Activated naive CD8-positive, alpha-beta T cell treated with anti-CD3 and anti-CD28 coated beads, Interleukin-2, amount 50 U/mL, for 24 hours (primary cell): ENCODE results near the gene MEAK7.

Experiments
- ATAC-seq: fragments of 150-1000 bp; cut with Tn5 transposase; one replicate; pipeline ENCODE4 v1.10.0; 2021
- DNase-seq: peaks from one replicate; pipeline ENCODE4 v3.0.0; 2021
- H3K27ac Mint-ChIP-seq: one replicate; pipeline ENCODE4 v1.8.0; 2021; ENCODE audit warnings: mild to moderate bottlenecking, mixed read lengths
- H3K27me3 Mint-ChIP-seq: one replicate; pipeline ENCODE4 v1.8.0; 2021; ENCODE audit warnings: mixed read lengths
- H3K36me3 Mint-ChIP-seq: one replicate; pipeline ENCODE4 v1.8.0; 2021; ENCODE audit warnings: low read depth, mixed read lengths
- H3K4me1 Mint-ChIP-seq: one replicate; pipeline ENCODE4 v1.8.0; 2021; ENCODE audit warnings: mixed read lengths
- H3K4me3 Mint-ChIP-seq: one replicate; pipeline ENCODE4 v1.8.0; 2021; ENCODE audit warnings: mild to moderate bottlenecking, moderate library complexity, mixed read lengths
- H3K9me3 Mint-ChIP-seq: one replicate; pipeline ENCODE4 v1.8.0; 2021; ENCODE audit warnings: mixed read lengths

The MEAK7 gene

DNA sequence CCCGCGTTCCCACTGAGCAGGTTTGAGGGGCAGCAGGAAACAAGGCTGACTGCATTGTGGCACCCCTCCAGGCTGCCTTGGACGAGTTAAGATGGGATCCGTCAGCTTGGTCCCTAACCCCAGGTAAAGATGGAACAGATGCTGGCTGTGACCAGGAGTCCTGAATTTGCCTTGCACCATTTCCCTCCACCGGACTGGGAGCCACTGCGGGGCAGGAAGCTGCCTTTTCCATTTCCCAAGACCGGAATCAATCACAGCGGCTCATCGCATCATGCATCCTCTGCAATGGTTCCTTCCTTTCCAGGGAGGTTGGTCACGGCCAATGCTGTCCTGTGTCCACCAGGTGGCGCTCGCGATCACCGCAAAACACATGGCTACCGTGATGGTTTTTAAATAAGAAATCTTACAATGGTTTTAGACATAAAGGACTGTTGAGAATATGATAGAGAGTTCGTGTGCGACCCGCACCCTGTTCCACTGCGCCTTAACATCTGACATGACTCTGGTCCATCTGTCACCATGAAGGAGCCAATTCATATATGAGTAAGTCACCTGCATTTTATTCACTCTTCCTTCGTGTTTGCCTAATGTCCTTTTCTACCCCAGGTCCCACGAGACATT lies 6.8 kb upstream of the MEAK7 start:
- peak; percentile 87 for DNase-seq
- Mint-ChIP-seq H3K27me3 (no peaks in the 10 kb centered on the region), H3K4me3 (no peak overlapping the region), H3K36me3 (no peaks in the 10 kb centered on the region), H3K9me3 (no peaks in the 10 kb centered on the region), H3K27ac (peak overlapping the region; percentile 70), H3K4me1 (peaks cover 68% of the 10 kb centered on the region)
- ATAC-seq, result peak; percentile 13

DNA sequence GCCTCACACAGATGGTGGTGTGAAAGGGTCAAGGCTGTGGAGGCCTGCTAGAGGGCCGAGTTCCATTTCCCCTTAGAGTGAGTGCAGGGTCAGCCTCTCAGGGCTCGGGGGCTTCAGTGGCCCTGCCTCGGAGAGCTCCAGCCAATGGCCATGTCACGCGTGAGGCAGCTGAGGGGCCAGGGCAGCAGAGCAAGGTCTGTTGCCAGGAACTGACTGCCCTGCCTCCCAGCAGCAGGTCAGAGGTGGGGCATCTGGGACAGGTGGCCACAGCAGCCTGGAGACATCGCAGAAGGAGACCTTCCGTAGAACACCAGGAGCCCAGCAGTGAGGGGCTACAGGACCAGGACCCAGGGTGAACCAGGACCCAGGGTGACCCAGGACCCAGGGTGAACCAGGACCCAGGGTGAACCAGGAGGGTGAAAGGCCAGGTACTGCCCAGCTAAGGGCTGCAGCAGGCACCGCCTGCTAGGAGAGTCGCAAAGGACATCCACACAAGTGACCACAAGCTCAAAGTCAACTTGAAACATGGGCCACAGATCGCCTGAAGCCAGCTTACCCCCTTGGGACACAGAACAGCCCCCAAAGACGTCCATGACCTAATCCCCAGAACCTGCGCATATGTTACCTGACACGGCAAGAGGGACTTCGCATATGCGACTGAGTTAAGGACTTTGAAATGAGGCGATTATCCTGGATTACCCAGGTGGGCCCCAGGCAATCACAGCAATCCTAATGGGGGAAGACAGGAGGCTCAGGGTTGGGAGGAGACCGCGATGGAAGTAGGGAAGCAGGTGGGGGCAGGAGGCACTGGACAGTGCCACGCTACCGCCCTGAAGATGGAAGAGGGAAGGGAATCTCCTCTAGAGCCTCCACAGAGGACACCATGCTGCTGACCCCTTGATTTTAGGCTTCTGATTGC lies 4.8 kb upstream of the MEAK7 start:
- Mint-ChIP-seq H3K27ac (peak overlapping the region; percentile 19), H3K9me3 (no peaks in the 10 kb centered on the region), H3K36me3 (no peaks in the 10 kb centered on the region), H3K4me1 (peaks cover 68% of the 10 kb centered on the region), H3K27me3 (no peaks in the 10 kb centered on the region), H3K4me3 (no peak overlapping the region)
- DNase-seq, result no peak
- ATAC-seq, result no peak

DNA sequence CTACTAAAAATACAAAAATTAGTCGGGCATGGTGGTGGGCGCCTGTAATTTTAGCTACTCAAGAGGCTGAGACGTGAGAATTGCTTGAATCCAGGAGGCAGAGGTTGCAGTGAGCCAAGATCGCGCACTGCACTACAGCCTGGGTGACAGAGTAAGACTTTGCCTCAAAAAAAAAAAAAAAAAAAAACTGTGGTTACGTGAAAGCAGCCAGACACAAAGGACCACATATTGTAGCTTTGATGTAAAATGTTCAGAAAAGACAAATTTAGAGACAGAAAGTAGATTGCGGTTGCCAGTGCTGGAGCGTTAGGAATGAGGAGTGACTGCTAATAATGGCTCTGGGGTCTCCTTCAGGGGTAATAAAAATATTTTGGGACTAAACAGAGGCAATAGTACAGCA lies 4.0 kb upstream of the MEAK7 start:
- Mint-ChIP-seq H3K4me3 (no peak overlapping the region), H3K36me3 (no peaks in the 10 kb centered on the region), H3K27me3 (no peaks in the 10 kb centered on the region), H3K9me3 (no peaks in the 10 kb centered on the region), H3K4me1 (peaks cover 62% of the 10 kb centered on the region), H3K27ac (no peak overlapping the region)
- ATAC-seq, result no peak
- DNase-seq, result no peak

DNA sequence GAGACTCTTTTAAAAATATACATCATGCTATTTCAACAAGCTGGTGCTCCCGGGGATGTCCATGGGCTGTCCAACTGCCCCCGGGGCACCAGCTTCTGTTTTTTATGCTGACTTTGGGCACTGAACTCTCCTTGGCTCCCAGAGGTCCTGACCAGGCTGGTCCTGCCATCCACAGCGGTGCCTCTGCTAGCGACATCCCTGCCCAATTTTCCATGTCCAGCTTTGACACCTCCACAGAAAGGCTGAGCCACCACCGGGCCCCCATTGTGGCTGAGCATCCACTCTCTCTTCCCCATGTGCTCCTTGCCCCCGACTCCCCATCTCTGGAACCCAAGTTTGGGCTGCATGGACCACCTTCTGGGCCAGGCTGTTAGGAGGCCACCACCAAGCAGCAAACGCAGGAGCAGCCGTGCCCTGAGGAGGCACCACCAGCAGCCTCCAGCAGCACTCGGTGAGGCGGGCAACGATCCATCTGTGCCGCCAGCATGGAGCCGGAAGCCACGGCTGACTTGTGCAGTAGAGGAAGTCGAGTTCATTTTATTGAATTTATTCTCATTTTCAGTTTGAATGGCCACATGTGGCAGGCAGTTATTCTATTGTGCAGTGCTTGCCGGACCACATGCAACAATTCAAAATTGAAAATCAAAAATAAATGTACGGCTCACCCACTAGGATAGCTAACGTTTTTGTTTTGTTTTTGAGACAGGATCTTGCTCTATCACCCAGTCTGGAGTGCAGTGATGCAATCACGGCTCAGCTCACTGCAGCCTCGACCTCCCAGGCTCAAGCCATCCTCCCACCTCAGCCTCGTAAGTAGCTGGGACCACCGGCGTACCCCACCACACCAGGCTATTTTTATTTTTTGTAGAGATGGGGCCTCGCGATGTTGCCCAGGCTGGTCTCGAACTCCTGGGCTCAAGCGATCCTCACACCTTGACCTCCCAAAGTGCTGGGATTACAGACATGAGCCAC lies 2.8 kb upstream of the MEAK7 start:
- H3K27ac Mint-ChIP-seq, result no peak overlapping the region
- DNase-seq (no peak), ATAC-seq (no peak)
- no peaks in the 10 kb centered on the region for H3K9me3 Mint-ChIP-seq
- no peaks in the 10 kb centered on the region for H3K27me3 Mint-ChIP-seq
- H3K36me3 Mint-ChIP-seq, result no peaks in the 10 kb centered on the region
- peaks cover 54% of the 10 kb centered on the region for H3K4me1 Mint-ChIP-seq
- H3K4me3 Mint-ChIP-seq, result peak overlapping the region; percentile 27

DNA sequence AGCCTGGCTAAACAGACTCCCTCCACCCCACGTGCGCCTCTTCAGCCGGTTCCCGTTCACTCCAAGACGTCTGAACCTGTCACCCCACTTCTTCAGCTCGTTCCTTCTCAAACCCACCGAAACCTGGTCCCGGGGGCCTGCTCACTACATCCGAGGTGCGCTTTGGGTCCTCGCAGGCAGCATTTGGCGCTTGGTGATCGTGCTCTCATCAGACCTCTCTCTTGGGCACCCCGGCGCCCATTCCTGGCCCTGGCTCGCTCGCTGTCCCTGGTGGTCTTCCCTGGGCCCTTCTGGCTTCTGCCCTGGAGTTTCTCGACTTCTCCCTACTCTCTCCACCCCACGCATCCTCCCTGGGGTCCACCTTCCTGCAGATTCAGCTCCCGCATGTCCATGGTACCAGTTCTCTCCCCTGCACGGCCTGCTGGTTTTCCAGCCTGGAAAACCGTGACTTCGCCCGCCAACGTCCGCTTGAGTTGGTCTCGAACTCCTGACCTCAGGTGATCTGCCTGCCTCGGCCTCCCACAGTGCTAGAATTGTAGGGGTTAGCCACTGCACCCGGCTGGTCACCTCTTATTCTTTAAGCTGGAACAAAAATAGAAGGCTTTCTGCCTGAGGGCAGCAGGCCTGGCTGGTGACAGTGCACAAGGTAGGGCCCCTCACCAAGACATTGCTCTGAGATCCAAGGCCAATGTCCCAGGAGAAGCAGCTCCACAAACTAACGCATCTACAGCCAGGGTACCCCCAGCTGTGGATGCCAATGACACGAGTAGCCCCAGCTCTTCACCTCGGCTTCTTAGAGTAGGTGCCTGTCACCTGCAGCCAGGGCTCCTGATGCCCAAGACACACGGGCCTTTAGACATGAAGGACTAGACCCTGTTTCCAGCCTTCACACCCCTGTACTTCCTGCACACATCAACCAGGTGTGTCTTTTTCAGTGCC lies 1.1 kb upstream of the MEAK7 start:
- peaks cover 44% of the 10 kb centered on the region for H3K4me1 Mint-ChIP-seq
- ATAC-seq (no peak), DNase-seq (no peak)
- H3K27ac Mint-ChIP-seq, result peak overlapping the region; percentile 87
- no peaks in the 10 kb centered on the region for H3K9me3 Mint-ChIP-seq
- no peaks in the 10 kb centered on the region for H3K27me3 Mint-ChIP-seq
- H3K36me3 Mint-ChIP-seq, result no peaks in the 10 kb centered on the region
- peak overlapping the region; percentile 88 for H3K4me3 Mint-ChIP-seq

DNA sequence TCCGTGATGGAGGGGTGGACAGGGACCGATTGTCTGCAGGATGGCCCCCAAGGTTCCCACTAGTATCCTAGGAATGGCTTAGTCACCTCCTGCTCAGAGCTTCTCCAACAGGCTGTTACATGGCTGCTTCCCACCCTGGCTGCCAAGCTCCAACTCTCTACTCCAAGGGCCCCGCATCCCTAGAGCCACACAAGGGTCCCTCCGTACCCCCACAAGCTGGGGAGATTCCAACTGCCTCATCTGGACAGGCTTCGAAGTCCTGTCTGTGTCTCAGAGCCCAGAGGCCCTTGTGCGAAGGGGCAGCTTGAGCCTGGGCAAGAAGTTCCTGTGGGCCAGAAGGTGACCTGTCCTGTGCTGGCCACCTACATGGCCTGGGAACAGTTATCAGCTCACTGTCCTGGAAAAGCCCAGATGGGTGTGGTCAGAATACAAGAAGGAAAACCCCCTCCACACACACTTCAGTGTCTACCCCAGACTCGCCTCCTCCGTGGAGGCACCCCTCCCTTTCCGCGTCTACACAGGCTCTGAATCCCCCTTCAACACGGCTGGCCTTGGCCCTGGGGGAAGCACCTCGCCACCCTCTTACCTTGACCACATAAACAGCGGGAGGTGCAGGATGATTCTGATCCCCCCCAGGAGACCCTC lies 586 bp downstream of the MEAK7 start:
- no peak for DNase-seq
- peaks cover 44% of the 10 kb centered on the region for H3K4me1 Mint-ChIP-seq
- H3K36me3 Mint-ChIP-seq, result no peaks in the 10 kb centered on the region
- H3K4me3 Mint-ChIP-seq, result peak overlapping the region; percentile 88
- no peaks in the 10 kb centered on the region for H3K27me3 Mint-ChIP-seq
- no peak for ATAC-seq
- no peak overlapping the region for H3K27ac Mint-ChIP-seq
- no peaks in the 10 kb centered on the region for H3K9me3 Mint-ChIP-seq

DNA sequence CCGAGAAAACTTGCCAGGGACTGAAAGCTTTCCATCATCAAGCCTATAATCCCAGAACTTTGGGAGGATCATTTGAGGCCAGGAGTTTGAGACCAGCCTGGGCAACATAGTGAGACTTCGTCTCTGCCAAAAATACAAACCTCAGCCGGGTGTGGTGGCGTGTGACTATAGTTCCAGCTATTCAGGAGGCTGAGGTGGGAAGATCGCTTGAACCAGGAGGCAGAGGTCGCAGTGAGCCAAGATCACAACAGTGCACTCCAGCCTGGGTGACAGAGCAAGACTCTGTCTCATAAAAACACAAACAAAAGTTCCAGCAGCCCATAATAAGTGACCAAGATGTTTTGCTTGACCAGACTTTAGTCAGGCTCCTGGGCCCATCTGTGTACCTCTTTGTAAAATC lies 1.9 kb downstream of the MEAK7 start:
- no peak for DNase-seq
- no peak for ATAC-seq
- Mint-ChIP-seq H3K9me3 (no peaks in the 10 kb centered on the region), H3K4me1 (peaks cover 32% of the 10 kb centered on the region), H3K27me3 (no peaks in the 10 kb centered on the region), H3K36me3 (no peaks in the 10 kb centered on the region), H3K4me3 (no peak overlapping the region), H3K27ac (no peak overlapping the region)

DNA sequence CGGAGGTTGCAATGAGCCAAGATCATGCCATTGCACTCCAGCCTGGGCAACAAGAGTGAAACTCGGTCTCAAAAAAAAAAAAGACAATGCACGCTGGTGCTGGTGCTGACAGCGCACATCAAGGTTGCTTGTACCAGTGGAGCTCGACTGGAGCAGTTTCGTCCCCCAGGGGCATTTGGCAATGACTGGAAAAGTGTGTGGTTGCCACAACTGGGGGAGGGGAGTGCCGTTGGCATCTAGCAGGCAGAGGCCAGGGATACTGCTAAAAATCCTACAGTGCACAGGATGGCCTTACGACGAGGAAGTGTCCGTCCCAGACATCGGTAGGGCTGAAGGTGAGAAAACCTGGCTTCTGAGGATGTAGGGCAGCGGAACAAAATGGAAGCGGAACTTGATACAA lies 2.4 kb downstream of the MEAK7 start:
- DNase-seq, result no peak
- Mint-ChIP-seq H3K4me3 (no peak overlapping the region), H3K27me3 (no peaks in the 10 kb centered on the region), H3K4me1 (peaks cover 27% of the 10 kb centered on the region), H3K27ac (no peak overlapping the region), H3K36me3 (no peaks in the 10 kb centered on the region), H3K9me3 (no peaks in the 10 kb centered on the region)
- ATAC-seq, result no peak

DNA sequence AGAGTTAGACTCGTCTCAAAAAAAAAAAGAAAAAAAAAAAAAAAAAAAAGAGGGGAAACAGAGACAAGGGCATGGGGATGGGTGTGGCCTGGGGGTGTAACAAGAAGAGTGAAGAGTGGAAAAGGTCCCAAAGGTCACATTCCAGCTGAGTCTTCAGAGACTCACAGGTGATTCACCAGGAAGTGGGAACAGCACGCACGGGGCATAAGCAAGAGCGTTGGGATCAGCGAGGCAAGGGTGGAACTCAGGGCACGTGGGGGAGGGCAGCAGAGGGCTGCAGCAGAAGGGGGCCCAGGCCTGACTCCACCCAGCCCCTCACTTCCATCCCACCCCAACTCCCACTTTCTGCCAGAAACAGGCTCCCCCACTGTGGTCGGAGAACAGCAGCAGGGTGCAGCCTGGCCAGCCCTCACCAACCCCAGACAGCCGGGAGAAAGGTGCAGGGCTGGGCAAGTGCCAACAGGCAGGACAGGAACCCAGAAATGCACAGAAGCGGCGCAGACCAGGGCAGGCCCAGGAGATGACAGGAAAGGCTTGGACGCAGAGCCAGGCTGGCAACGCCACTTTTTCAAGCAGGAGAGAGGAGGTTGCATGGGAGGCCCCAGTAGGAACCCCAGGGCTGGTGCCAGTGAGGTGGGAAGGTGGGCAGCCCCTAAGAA lies 3.3 kb downstream of the MEAK7 start:
- no peaks in the 10 kb centered on the region for H3K36me3 Mint-ChIP-seq
- ATAC-seq (no peak), DNase-seq (no peak)
- H3K27ac Mint-ChIP-seq, result no peak overlapping the region
- H3K4me3 Mint-ChIP-seq, result no peak overlapping the region
- H3K27me3 Mint-ChIP-seq, result no peaks in the 10 kb centered on the region
- H3K9me3 Mint-ChIP-seq, result no peaks in the 10 kb centered on the region
- peaks cover 20% of the 10 kb centered on the region for H3K4me1 Mint-ChIP-seq

DNA sequence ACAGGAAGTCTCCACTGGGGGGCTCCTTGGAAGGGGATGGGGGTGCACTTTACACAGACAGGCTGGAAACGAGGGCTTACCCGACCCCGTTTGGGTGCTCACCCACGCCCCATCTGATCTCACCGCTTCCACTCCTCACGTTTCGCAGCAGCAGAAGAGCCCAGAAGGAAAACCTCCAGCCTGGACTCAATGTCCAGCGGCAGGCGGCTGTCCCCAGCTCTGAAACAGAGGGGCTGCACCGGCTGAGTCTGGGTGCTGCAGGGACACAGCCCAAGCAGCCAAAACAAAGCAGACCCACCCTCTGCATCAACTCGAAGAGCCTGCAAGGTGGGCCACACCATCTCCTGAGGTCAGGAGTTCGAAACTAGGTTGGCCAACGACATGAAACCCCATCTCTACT lies 3.9 kb downstream of the MEAK7 start:
- H3K4me3 Mint-ChIP-seq, result no peak overlapping the region
- ATAC-seq (no peak), DNase-seq (no peak)
- peaks cover 3% of the 10 kb centered on the region for H3K36me3 Mint-ChIP-seq
- no peaks in the 10 kb centered on the region for H3K9me3 Mint-ChIP-seq
- H3K27me3 Mint-ChIP-seq, result no peaks in the 10 kb centered on the region
- peaks cover 15% of the 10 kb centered on the region for H3K4me1 Mint-ChIP-seq
- no peak overlapping the region for H3K27ac Mint-ChIP-seq

DNA sequence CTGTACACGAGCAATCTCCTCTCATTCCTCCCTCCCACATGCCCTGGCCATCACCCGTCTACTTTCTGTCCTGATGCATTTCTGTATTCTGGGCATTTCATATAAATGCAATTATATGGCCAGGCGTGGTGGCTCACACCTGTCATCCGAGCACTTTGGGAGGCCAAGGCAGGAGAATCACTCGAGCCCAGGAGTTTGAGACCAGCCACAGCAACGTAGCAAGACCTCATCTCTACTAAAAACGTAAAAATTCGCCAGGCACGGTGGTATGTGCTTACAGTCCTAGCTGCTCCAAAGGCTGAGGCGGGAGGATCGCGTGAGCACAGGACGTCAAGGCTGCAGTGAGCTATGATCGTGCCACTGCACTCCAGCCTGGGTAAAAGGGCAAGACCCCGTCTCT lies 4.8 kb downstream of the MEAK7 start:
- H3K9me3 Mint-ChIP-seq, result no peaks in the 10 kb centered on the region
- H3K27ac Mint-ChIP-seq, result no peak overlapping the region
- DNase-seq, result no peak
- H3K27me3 Mint-ChIP-seq, result no peaks in the 10 kb centered on the region
- ATAC-seq, result no peak
- no peak overlapping the region for H3K4me3 Mint-ChIP-seq
- peaks cover 8% of the 10 kb centered on the region for H3K36me3 Mint-ChIP-seq
- peaks cover 8% of the 10 kb centered on the region for H3K4me1 Mint-ChIP-seq

DNA sequence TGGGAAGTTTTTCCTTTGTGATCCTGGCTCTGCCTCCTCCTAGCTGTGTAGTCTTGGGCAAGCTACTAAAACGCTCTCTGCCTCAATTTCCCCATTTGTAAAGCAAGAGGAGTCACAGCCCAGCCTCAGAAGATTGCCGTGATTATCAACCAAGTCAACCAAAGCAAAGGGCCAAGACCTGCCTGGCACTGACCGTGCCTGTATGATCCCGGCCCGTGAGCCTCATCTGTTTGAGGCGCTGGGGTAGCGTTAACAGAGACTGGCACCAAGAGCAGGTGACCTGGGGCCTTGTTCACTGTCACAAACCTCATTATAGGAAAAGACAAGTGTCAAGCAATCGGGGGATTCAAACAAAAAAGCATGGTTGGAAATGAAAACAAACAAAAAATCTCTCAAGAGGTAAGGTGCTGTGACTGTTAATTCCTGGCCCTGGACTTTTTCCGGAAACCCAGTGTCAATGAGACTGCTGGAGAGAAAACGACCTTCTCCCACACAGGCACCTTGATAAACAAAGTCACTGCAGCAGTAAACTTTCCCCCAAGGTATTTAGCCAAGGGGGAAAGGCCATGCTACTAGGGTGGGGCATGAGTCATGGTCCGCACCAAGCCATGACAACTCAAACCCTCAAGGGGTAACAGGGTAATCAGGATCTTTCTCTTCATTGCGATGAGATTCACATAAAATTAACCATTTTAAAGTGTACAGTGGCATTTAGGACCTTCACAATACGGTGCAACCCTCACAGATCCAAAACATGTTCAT lies 5.4 kb downstream of the MEAK7 start:
- ATAC-seq (no peak), DNase-seq (no peak)
- Mint-ChIP-seq H3K27ac (no peak overlapping the region), H3K27me3 (no peaks in the 10 kb centered on the region), H3K4me3 (no peak overlapping the region), H3K36me3 (peaks cover 12% of the 10 kb centered on the region), H3K9me3 (no peaks in the 10 kb centered on the region), H3K4me1 (peaks cover 5% of the 10 kb centered on the region)
